Loucy (cell line): ENCODE results near the gene ST14.

Experiments used
- CTCF ChIP-seq: fragments of 200-600 bp; sonication (generic); conservative IDR thresholded peaks from 2 replicates; pipeline ENCODE4 v1.5.1; 2014; ENCODE audit warnings: mild to moderate bottlenecking, antibody characterized with exemption, low read length
- EZH2phosphoT487 ChIP-seq: fragments of 200-600 bp; IDR thresholded peaks from 2 replicates; pipeline ENCODE4 v1.6.1; 2018; ENCODE audit warnings: antibody characterized with exemption, mild to moderate bottlenecking, moderate library complexity, borderline replicate concordance

GRCh38 chr11:130118165-130118564, 41.4 kb upstream of the ST14 start:
- TF ChIP-seq CTCF (no peak), EZH2phosphoT487 (no peak)
